ENCODE data around the gene GOLGA6L26. TPM values are rescaled to one million over a fixed set of nuclear protein-coding genes. Genes with fewer than 3 reads are reported as not detected.
"Not testable (repeated sequence)": the region's sequence is repeated elsewhere in the genome, so short reads cannot be mapped to it uniquely, and the experiment has no call there.

The GOLGA6L26 gene
- total and polyA plus RNA-seq, 7 experiments from 2014 or later, result not detected

DNA sequence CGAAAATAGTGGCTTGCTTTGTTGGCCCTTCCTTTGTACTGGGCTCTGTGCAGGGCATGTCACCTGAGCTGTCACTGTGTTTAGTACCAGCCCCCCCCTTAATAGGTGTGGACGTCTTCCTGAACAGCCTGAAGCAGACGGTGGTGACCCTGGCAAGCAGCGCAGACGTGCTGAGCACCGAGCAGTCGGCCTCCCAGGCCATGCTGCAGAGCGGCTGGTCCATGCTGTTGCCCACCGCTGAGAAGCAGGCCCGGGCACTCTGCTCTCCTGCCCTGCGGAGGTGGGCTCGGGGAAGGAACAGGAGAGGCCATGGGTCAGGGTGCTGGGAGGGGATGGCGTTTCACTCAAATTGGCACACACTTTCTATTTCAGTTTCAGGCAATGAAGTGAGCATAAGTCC is 22.8 kb downstream of the GOLGA6L26 start:
- H3K27me3 Mint-ChIP-seq; H3K9me3 Mint-ChIP-seq; H3K4me3 ChIP-seq (ENCODE audit: low read length); POLR2A ChIA-PET; ATAC-seq; H3K4me3 Mint-ChIP-seq; H3K4me1 ChIP-seq (ENCODE audit: control insufficient read depth in 2 of 2, insufficient read depth in 2 of 2, low read length in 2 of 2); H3K9me3 ChIP-seq (ENCODE audit: control insufficient read depth in 2 of 3, low read length in 3 of 3); H3K27ac ChIP-seq (ENCODE audit: low read depth, low read length); intact Hi-C loops (cut with micrococcal nuclease); H3K27me3 ChIP-seq (ENCODE audit: control insufficient read depth in 2 of 2, insufficient read depth in 2 of 2, low read length in 2 of 2); DNase-seq; CTCF ChIA-PET; H3K27ac Mint-ChIP-seq: not testable (repeated sequence)
- peaks cover 0 to 11% (median 5%) of the 10 kb centered on the region in 3 experiments for H3K36me3 ChIP-seq (ENCODE audit: control insufficient read depth in 2 of 3, insufficient read depth in 3 of 3, low read length in 3 of 3)
- H3K4me1 Mint-ChIP-seq, result peaks cover 2 to 26% (median 12%) of the 10 kb centered on the region in 7 donors
- H3K36me3 Mint-ChIP-seq, result peaks cover 3 to 45% (median 16%) of the 10 kb centered on the region in 5 donors

DNA sequence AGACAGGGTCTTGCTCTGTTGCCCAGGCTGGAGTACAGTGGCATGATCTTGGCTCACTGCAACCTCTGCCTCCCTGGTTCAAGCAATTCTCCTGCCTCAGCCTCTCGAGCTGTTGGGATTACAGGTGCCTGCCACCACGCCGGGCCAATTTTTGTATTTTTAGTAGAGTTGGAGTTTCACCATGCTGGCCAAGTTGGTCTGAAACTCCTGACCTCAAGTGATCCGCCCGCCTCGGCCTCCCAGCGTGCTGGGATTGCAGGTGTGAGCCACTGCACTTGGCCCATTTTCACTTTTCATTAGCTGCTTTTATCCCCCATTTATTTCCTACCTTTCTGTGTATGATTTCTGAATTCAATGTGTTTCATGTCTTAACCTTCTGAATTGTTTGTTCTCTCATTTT is 28.1 kb downstream of the GOLGA6L26 start:
- peak overlapping the region in 4 of 9 donors; percentile 41 to 84 (median 65) for H3K27ac Mint-ChIP-seq
- H3K4me1 Mint-ChIP-seq, result peaks cover 17 to 47% (median 29%) of the 10 kb centered on the region in 7 donors
- CTCF ChIA-PET; ATAC-seq; POLR2A ChIA-PET; H3K36me3 ChIP-seq (ENCODE audit: control insufficient read depth in 2 of 3, insufficient read depth in 3 of 3, low read length in 3 of 3); H3K9me3 Mint-ChIP-seq; H3K27ac ChIP-seq (ENCODE audit: low read depth, low read length); H3K4me3 ChIP-seq (ENCODE audit: low read length); intact Hi-C loops (cut with micrococcal nuclease); H3K27me3 ChIP-seq (ENCODE audit: control insufficient read depth in 2 of 2, insufficient read depth in 2 of 2, low read length in 2 of 2); DNase-seq; H3K4me1 ChIP-seq (ENCODE audit: control insufficient read depth in 2 of 2, insufficient read depth in 2 of 2, low read length in 2 of 2); H3K9me3 ChIP-seq (ENCODE audit: control insufficient read depth in 2 of 3, low read length in 3 of 3); H3K27me3 Mint-ChIP-seq: not testable (repeated sequence)
- H3K4me3 Mint-ChIP-seq, result peak overlapping the region in 9 of 10 donors; percentile 18 to 92 (median 66)
- H3K36me3 Mint-ChIP-seq, result peaks cover 0 to 43% (median 17%) of the 10 kb centered on the region in 5 donors

DNA sequence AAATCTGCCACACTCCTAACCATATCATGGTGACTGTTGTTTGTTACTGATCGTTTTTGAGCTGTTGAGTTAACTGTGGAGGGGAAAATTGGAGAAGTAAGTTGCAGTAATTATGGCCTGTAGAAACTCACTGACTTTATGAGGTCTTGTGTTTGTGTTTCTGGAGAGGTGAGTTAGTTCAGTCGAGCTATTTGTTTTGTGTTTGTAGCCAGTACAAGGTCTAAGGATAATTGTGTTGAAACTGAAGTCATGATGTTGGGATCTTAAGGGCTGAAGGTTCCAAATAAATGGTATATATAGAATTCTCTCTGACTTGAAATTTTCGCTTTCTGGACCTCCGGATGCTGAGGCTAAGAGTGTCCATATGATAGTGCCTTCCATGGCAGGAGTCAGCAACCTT is 29.2 kb downstream of the GOLGA6L26 start:
- H3K9me3 ChIP-seq (ENCODE audit: control insufficient read depth in 2 of 3, low read length in 3 of 3); H3K27me3 Mint-ChIP-seq; H3K9me3 Mint-ChIP-seq; H3K27ac ChIP-seq (ENCODE audit: low read depth, low read length); DNase-seq; H3K27me3 ChIP-seq (ENCODE audit: control insufficient read depth in 2 of 2, insufficient read depth in 2 of 2, low read length in 2 of 2); POLR2A ChIA-PET; H3K36me3 ChIP-seq (ENCODE audit: control insufficient read depth in 2 of 3, insufficient read depth in 3 of 3, low read length in 3 of 3); H3K4me1 ChIP-seq (ENCODE audit: control insufficient read depth in 2 of 2, insufficient read depth in 2 of 2, low read length in 2 of 2); CTCF ChIA-PET; ATAC-seq; intact Hi-C loops (cut with micrococcal nuclease): not testable (repeated sequence)
- H3K4me1 Mint-ChIP-seq, result peaks cover 17 to 47% (median 29%) of the 10 kb centered on the region in 7 donors
- peak overlapping the region; percentile 85 to 96 (median 92) for H3K4me3 Mint-ChIP-seq
- peak overlapping the region in 8 of 9 donors; percentile 51 to 94 (median 78) for H3K27ac Mint-ChIP-seq
- H3K4me3 ChIP-seq (ENCODE audit: low read length), result peak overlapping the region; percentile 52
- H3K36me3 Mint-ChIP-seq, result peaks cover 0 to 33% (median 13%) of the 10 kb centered on the region in 5 donors

DNA sequence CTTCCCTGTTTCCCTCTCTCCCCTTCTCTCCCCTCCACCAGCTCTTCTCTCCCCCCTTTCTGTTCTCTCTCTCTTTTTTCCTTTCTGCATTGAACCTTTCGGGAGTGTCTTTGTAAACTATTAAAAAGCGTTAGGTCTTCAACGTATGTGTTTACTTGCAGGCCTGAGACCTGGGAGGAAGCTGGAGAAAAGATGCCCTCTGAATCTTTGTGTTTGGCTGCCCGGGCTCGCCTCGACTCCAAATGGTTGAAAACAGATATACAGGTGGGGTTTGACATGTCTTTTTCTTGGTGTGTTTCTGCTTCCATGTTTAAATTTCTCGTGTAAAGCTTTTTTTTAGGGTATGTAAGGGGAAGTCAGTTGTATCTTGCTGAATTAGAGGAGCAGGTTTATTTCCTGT is 29.7 kb downstream of the GOLGA6L26 start:
- H3K9me3 ChIP-seq (ENCODE audit: control insufficient read depth in 2 of 3, low read length in 3 of 3); POLR2A ChIA-PET; H3K27me3 Mint-ChIP-seq; H3K9me3 Mint-ChIP-seq; H3K36me3 ChIP-seq (ENCODE audit: control insufficient read depth in 2 of 3, insufficient read depth in 3 of 3, low read length in 3 of 3); ATAC-seq; CTCF ChIA-PET; H3K4me1 ChIP-seq (ENCODE audit: control insufficient read depth in 2 of 2, insufficient read depth in 2 of 2, low read length in 2 of 2); H3K27me3 ChIP-seq (ENCODE audit: control insufficient read depth in 2 of 2, insufficient read depth in 2 of 2, low read length in 2 of 2); intact Hi-C loops (cut with micrococcal nuclease): not testable (repeated sequence)
- Histone ChIP-seq H3K4me3 (ENCODE audit: low read length) (peak overlapping the region; percentile 52), H3K27ac (ENCODE audit: low read depth, low read length) (peak overlapping the region; percentile 11)
- Mint-ChIP-seq H3K36me3 (peaks cover 0 to 28% (median 13%) of the 10 kb centered on the region in 5 donors), H3K27ac (peak overlapping the region; percentile 12 to 94 (median 80)), H3K4me3 (peak overlapping the region; percentile 85 to 96 (median 92)), H3K4me1 (peaks cover 17 to 47% (median 29%) of the 10 kb centered on the region in 7 donors)
- DNase-seq, result peak in 4 of 9 donors; percentile 7 to 20 (median 12)

DNA sequence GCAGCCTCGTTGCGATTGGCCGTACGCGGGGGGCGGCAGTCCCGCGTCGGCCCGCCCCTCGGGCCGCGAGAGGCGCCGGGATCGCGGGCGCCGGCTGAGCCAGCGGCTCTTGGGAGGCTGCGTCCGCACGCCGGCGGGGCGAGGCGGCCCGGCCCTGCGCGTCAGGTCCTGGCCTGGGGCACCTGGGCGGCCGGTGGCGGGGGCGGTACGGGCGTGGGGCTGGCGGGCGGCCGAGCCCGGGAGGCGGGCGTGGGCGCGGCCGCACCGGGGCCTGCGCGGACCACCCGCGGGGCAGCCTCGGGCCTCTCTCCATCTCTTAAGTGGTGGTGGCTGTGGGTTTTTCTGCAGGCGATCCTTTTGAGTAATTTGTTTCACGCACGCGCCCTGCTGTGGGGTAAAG is 30.3 kb downstream of the GOLGA6L26 start:
- ATAC-seq; H3K36me3 ChIP-seq (ENCODE audit: control insufficient read depth in 2 of 3, insufficient read depth in 3 of 3, low read length in 3 of 3); H3K9me3 Mint-ChIP-seq; H3K9me3 ChIP-seq (ENCODE audit: control insufficient read depth in 2 of 3, low read length in 3 of 3); H3K27me3 ChIP-seq (ENCODE audit: control insufficient read depth in 2 of 2, insufficient read depth in 2 of 2, low read length in 2 of 2); H3K27me3 Mint-ChIP-seq; H3K4me1 ChIP-seq (ENCODE audit: control insufficient read depth in 2 of 2, insufficient read depth in 2 of 2, low read length in 2 of 2); intact Hi-C loops (cut with micrococcal nuclease); H3K27ac ChIP-seq (ENCODE audit: low read depth, low read length); H3K4me3 ChIP-seq (ENCODE audit: low read length); POLR2A ChIA-PET; CTCF ChIA-PET: not testable (repeated sequence)
- DNase-seq, result peak in 8 of 9 donors; percentile 2 to 68 (median 29)
- Mint-ChIP-seq H3K4me3 (peak overlapping the region; percentile 85 to 96 (median 92)), H3K4me1 (peaks cover 17 to 45% (median 29%) of the 10 kb centered on the region in 7 donors), H3K27ac (peak overlapping the region in 8 of 9 donors; percentile 51 to 94 (median 82)), H3K36me3 (peaks cover 0 to 22% (median 11%) of the 10 kb centered on the region in 5 donors)

DNA sequence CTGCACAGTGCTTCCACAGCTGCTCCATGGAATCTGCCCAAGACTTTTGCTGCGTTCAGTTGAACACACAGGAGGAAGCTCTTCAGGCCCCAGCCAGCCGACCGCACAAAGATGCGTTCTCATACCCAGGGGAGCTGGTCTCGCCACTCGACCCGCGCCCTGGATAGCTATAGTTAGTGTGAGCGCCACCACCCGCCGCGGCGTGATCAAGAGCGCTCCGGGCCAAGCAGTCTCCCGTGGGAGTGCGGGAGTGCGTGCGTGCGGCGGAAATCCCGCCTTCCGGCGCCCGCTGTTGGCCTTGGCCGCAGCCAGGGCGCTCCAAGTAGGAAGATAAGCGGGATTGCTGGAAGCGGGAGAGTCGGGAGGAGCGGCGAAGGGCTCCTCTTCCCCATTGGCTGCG is 30.8 kb downstream of the GOLGA6L26 start:
- H3K27ac ChIP-seq (ENCODE audit: low read depth, low read length); H3K4me3 ChIP-seq (ENCODE audit: low read length); H3K9me3 Mint-ChIP-seq; H3K9me3 ChIP-seq (ENCODE audit: control insufficient read depth in 2 of 3, low read length in 3 of 3); DNase-seq; POLR2A ChIA-PET; ATAC-seq; H3K4me3 Mint-ChIP-seq; H3K4me1 ChIP-seq (ENCODE audit: control insufficient read depth in 2 of 2, insufficient read depth in 2 of 2, low read length in 2 of 2); H3K27me3 Mint-ChIP-seq; H3K36me3 ChIP-seq (ENCODE audit: control insufficient read depth in 2 of 3, insufficient read depth in 3 of 3, low read length in 3 of 3); H3K27me3 ChIP-seq (ENCODE audit: control insufficient read depth in 2 of 2, insufficient read depth in 2 of 2, low read length in 2 of 2); CTCF ChIA-PET; intact Hi-C loops (cut with micrococcal nuclease); H3K27ac Mint-ChIP-seq: not testable (repeated sequence)
- Mint-ChIP-seq H3K4me1 (peaks cover 17 to 41% (median 29%) of the 10 kb centered on the region in 7 donors), H3K36me3 (peaks cover 0 to 18% (median 10%) of the 10 kb centered on the region in 5 donors)
